Dermis blood vessel endothelial cell (primary cell): ENCODE measurements around the gene MAPK1. TPM values are rescaled to one million over a fixed set of nuclear protein-coding genes. Genes with fewer than 3 reads are reported as not detected.
"Not testable (repeated sequence)": the region's sequence is repeated elsewhere in the genome, so short reads cannot be mapped to it uniquely, and the experiment has no call there.

Source experiments
- DNase-seq: peaks from one replicate; pipeline ENCODE4 v3.0.0; 2010
- total RNA-seq: library from RNA; depleted of rRNA; stranded (reverse); fragments of >200 nt; gene quantifications from 2 replicates; pipeline ENCODE4 v1.2.3, GENCODE V29; 2014

MAPK1 gene
- total RNA-seq: 72.0 and 119 TPM in 2 replicates

- DNase-seq: peak; percentile 94
Observed at GRCh38 chr22:21867528-21868266, at the start of gene MAPK1. MAPK1 (minus strand) TSS chr22:21867645; CDS start chr22:21867440, 205 bp downstream.

GRCh38 chr22:21916309-21916918 lies 49.0 kb upstream of the MAPK1 start:
- no peak for DNase-seq

GRCh38 chr22:21915624-21916308 lies 48.3 kb upstream of the MAPK1 start:
- DNase-seq: no peak

GRCh38 chr22:21914033-21914642 lies 46.7 kb upstream of the MAPK1 start:
- not testable (repeated sequence) for DNase-seq

GRCh38 chr22:21910367-21910766 lies 42.9 kb upstream of the MAPK1 start:
- DNase-seq: not testable (repeated sequence)

- DNase-seq: no peak
Observed at GRCh38 chr22:21909871-21910270, 42.4 kb upstream of the MAPK1 start.

GRCh38 chr22:21907638-21908522 lies 40.4 kb upstream of the MAPK1 start:
- no peak for DNase-seq

- not testable (repeated sequence) for DNase-seq
Observed at GRCh38 chr22:21905234-21905633, 37.8 kb upstream of the MAPK1 start.

- no peak for DNase-seq
Observed at GRCh38 chr22:21904250-21904789, 36.9 kb upstream of the MAPK1 start.

GRCh38 chr22:21903283-21903682 lies 35.8 kb upstream of the MAPK1 start:
- no peak for DNase-seq

GRCh38 chr22:21902296-21903087 lies 35.0 kb upstream of the MAPK1 start:
- no peak for DNase-seq

GRCh38 chr22:21898354-21898896 lies 31.0 kb upstream of the MAPK1 start:
- no peak for DNase-seq

GRCh38 chr22:21896951-21897513 lies 29.6 kb upstream of the MAPK1 start:
- no peak for DNase-seq

- DNase-seq: not testable (repeated sequence)
Observed at GRCh38 chr22:21896275-21896674, 28.8 kb upstream of the MAPK1 start.

GRCh38 chr22:21894799-21895198 lies 27.4 kb upstream of the MAPK1 start:
- no peak for DNase-seq

GRCh38 chr22:21889251-21889990 lies 22.0 kb upstream of the MAPK1 start:
- DNase-seq: no peak

GRCh38 chr22:21887841-21888240 lies 20.4 kb upstream of the MAPK1 start:
- DNase-seq: no peak

GRCh38 chr22:21883930-21884329 lies 16.5 kb upstream of the MAPK1 start:
- not testable (repeated sequence) for DNase-seq

- not testable (repeated sequence) for DNase-seq
Observed at GRCh38 chr22:21882754-21883333, 15.4 kb upstream of the MAPK1 start.
